Measurements from ENCODE around the gene ANKRD31.
"Not testable (repeated sequence)": the region's sequence is repeated elsewhere in the genome, so short reads cannot be mapped to it uniquely, and the experiment has no call there.

ANKRD31 gene

DNA sequence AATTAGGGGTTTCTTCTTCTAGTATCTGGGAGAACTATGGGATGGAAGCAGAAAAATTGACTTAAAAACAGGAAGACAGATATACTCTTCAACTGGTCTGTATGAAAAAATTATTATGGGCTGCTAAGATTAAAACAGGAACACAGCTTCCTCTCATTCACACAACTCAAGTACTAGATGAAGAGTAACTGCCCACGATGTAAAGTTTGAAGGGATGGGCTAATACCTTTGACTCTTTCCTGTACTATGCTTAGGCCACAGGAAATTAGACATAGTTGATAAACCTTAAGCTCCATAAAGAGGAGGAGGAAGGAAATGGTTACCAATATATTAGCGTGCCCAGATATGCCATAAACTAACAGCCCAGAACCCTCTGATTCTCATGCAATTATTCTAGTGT, 88.6 kb downstream of the ANKRD31 start:
- DNase-seq (ENCODE audit: low spot score) = no peak

DNA sequence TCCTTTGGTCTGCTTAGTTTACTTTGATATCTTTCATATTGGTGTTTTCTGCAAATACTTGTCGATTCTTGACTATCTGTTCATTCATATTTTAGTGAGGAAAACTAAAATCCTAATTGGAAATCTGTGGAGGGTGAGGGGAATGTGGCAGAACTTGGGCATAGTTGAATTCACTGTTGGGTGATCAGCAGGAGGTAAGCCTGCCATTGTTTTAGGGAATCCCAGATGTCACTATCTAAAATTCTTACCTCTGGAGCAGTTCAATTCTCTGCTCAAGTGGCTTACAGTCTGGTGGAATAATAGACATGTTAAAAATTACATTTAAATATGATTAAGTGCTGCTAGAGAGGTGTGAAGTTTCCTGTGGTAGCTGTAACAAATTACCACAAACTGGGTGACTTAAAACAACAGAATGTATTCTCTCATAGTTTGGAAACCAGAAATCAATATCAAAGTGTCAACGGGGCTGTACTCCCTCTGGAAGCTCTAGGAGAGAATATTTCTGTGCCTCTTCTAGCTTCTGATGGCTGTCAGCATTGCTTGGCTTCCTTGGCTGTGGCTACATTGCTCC, 94.0 kb downstream of the ANKRD31 start:
- DNase-seq (ENCODE audit: low spot score) = no peak

DNA sequence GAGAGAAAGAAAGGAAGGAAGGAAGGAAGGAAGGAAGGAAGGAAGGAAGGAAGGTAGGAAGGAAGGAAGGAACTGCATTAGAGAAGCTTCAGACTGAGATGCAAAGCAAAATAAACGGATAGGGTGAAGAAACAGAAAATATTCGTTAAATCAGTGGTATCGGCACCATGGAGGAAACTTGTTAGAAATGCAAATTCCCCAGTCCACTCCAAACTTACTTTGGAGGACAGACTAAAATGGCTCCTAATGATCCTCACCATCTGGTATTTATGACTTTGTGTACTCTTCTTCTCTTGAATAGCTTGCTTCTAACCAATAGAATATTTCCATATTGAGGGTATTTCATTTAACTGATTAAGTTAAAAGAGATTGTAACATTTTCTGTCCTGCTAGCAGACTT, 96.4 kb downstream of the ANKRD31 start:
- DNase-seq (ENCODE audit: low spot score) = no peak

DNA sequence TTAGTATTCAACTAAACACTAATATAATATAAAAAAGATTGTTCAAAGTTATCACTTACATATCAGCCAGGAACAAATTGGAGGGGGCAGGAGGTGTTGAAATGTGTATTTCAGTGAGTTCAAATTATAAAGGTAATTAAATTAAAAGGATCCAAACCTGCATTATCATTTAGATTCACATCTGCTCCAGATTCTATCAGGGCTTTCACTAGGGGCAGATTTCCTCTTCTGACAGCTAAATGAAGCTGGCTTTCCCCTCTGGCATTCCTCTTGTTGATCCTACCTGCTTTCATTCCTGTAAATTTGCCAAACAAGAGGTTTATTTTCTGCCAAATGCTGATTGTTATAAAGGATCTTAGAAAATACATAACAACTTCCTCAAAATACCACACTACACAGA, 98.0 kb downstream of the ANKRD31 start:
- no peak for DNase-seq (ENCODE audit: low spot score)

DNA sequence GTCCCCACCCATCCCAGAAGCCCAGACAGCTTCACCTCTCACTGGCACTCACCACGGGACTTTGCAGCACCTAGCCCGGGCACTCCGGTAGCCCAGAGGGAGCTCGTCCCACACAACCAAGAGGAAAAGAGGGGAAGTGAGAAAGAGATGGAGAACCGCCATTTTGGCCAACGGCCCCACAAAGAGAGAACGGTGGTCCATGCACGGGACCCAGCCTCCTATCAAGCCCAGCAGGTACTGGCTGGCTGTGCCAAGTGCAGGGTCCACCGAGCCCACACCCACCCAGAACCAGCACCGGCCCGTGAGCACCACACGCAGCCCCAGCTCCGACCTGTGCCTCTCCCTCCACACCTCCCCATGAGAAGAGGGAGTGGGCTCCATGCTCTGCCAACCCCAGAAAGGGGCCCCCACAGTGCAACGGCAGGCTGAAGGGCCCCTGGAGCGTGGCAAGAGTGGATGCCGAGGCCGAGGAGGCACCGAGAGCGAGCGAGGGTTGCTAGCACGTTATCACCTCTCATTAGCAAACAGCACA, 105.8 kb downstream of the ANKRD31 start:
- DNase-seq (ENCODE audit: low spot score) = no peak

DNA sequence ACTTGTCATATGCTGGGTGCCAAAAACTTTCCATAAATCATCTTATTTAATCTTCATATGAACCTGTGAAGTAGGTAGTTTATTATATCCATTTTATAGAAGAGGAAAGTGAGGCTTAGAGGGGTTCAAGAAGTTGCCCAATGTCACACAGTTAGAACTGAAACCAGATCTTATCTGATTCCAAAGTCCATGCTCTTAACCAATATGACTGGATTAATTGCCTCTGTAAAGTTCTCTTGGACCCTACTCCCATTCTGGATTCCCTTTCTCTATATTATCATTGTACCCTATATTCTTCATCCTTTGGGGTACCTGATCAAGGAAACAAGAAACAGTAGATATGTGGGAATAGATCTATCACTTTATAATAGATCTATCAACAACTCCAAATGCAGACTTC, 119.8 kb downstream of the ANKRD31 start:
- no peak for DNase-seq (ENCODE audit: low spot score)

DNA sequence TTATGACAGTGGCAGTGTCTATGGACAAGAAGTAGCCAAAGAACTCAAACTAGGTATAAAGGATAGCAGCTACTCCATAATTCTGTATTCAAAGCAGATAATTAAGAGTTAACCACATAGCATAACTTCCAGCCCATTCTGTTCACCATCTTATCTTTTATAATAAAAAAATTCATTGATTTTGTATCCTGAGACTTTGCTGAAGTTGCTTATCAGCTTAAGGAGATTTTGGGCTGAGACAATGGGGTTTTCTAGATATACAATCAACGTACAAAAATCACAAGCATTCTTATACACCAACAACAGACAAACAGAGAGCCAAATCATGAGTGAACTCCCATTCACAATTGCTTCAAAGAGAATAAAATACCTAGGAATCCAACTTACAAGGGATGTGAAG, 122.4 kb downstream of the ANKRD31 start:
- not testable (repeated sequence) for DNase-seq (ENCODE audit: low spot score)

DNA sequence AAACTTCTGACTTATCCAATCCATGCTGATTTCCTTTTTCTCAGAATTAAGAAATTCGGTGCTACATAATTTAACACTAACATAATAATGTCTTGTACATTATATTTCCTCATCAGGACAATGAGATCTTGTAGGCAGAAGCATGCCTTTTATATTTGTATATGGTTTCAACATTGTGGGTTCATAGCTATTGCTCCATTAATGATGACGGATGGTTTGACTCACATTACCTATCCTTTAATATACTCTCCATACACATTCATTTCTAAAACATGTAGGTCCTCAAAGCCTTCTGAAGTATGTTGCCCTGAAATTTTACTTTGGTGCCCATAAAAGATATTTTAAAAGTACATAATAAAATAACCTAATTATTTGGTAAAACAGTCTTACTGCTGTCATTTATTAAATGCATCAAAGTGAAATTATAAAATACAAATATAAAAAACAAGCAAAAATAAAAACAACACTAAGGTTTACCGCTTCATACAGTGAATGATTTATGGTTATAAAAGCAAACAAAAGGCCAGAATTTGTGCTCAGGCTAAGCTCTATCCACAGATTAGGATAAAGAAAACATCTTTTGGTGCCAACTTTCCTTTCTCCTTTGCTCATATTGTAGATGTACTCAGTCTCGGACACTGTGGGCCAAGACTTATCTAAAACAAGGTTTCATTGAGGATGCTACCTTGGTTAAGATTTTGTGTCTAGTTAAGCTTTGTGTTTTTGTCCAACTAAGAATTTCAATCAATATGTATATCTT, 123.1 kb downstream of the ANKRD31 start:
- DNase-seq (ENCODE audit: low spot score) = no peak

DNA sequence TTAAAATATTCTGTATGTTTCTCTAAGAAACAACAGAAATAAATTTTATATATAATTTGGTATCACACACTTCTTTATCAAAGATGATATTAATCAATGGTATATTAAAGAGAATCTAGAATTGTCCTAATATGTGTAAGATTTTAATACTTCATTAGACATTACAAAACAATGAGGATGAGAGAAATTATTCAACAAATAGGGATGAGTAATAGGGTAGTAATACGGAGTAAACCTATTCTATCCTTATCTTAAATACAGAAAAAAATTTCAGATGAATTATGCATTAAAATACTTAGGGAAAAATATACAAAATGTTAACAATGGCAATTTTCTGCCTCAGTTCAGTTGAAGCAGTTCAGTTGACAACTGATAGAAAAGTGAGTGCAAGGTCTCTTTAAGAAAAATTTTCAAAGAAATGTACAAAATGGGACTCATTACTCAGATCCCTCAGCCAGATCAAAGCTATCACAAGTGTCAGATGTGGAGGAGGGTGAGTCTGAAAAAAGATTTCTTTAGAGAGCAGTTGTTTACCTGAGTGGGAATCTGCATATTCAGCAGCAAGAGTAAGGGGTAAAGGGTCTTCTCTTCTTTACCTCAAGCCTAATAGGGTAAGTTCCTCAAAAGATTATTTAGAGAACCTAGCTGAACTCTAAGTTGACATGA, 127.6 kb downstream of the ANKRD31 start:
- no peak for DNase-seq (ENCODE audit: low spot score)

DNA sequence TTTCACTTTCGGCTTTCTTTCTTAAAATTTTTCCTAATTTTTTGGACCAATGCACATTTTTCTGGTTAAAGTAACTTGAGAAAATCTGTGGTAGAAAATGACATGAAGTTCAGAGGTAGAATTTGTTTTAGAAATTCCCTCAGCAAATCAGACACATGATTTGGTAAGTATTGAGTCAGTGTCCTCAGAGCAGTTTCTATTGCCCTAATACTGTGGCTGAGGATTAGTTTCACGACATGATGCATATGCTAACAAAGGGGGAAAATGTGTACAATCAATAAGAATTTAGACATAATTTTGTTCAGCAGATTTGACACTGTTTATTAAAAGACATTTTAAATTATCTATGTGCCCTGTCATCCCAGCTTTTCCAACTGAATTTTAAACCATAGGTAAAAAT, 128.2 kb downstream of the ANKRD31 start:
- no peak for DNase-seq (ENCODE audit: low spot score)

DNA sequence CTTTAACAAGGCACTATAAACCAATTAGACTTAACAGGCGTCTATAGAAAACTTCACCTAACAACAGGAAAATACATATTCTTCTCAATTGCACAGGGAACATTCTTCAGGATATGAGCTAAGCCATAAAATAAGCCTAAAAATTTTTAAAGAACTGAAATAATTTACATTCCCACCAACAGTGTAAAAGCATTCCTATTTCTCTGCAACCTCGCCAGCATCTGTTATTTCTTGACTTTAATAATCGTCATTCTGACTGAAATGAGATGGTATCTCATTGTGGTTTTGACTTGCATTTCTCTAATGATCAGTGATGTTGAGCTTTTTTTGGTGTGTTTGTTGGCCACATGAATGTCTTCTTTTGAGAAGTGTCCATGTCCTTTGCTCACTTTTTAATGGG, 140.7 kb downstream of the ANKRD31 start:
- not testable (repeated sequence) for DNase-seq (ENCODE audit: low spot score)

DNA sequence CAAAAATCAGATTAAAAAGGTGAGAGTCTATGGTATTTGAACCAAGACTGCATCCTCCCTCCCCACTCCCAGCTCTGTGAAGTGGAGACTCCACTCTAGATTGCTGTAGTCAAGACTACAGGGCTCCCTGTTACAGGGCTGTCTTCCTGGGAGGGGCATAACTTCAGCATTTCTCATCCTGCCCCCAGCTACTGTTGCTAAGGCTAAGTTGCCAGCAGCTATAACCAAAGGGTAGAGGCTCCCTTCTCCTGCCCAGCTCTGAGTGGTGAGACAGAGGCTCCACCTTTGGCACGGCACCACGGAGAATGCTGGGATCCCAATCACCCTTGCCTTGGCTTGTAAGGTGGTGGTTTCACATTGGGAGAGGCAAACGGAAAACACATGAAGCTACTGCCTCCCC, 145.1 kb downstream of the ANKRD31 start:
- DNase-seq (ENCODE audit: low spot score) = no peak

DNA sequence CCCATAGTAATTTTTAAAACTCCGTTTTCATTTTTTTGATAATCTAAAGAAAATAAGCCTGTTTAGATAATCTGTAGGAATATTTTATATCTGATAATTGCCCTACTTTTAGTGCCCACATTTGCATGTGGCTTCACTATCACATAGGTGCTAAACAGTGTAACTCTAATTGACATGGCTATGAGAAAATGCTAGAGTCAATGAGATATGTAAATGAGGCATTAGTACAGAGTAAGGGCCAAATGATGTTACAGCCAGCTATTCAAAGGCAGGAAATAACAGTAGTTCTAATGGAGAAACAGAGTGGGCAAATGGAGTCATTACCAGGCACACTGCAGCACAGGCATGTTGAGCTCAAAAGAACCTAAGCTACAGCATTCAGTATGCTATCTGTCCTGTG, 147.0 kb downstream of the ANKRD31 start:
- no peak for DNase-seq (ENCODE audit: low spot score)

DNA sequence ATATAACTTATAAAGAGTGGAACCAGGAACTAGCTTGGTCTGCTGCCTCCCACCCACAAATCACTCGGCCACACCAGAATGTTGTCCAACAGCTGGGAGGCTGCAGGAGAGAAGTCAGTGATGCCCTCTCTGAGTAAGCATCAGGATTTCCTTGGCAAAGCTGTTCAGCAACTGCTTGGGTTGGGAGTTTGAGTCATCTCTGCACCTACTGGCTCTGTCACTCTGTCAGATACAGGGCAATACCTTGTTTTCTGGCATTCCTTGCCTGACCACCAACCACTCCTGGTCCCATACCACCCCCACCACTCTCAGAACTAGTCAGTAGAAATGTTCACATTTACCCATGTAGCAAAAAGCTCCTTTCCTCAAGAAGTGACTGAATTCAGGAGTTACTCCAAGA, 147.5 kb downstream of the ANKRD31 start:
- DNase-seq (ENCODE audit: low spot score) = no peak

DNA sequence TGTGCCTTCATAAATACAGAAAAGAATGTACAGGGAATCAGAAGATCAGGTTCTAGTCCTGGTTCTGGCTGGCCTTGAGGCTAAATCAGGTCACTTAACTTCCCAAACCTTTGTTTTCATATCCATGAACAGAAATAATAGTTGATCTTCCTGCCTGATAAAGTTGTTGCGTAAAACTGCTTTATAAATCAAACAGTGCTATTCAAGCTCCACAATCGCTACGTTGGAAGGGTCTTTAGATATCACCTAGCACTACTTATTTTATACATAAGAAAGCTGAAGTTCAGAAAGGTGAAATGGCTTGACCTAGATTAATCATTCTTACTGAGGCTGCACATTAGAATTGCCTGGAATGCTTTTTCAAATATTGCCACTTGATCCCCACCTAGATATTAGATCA, 148.0 kb downstream of the ANKRD31 start:
- no peak for DNase-seq (ENCODE audit: low spot score)

DNA sequence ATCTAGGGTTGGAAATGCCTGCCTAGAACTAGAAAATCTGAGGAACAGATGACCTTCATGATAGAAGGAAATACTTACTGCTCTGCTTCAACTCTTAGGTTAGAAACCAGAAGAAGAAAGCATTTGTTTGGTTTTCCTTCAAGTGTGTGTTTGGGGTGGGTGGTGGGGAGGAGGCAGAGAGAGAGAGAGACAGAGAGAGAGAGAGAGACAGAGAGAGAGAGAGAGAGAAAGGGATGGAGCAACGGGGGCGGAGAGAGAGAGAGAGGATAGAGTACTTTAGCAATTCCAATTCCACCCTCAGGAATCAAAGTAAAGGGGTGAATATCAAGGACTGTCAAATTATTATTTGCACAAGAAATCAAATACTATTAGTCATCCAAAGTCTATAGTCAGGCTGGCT, 155.2 kb downstream of the ANKRD31 start:
- DNase-seq (ENCODE audit: low spot score) = no peak

DNA sequence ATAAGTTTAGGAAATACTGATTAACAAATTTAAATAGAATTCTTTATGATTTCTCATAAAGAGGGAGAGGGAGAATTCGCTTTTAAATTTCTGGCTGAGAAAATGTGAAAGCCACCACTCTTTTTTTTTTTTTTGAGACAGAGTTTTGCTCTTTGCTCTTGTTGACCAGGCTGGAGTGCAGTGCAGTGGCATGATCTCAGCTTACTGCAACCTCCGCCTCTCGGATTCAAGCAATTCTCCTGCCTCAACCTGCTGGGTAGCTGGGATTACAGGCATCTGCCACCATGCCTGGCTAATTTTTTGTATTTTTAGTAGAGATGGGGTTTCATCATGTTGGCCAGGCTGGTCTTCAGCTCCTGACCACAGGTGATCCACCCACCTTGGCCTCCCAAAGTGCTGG, 157.3 kb downstream of the ANKRD31 start:
- not testable (repeated sequence) for DNase-seq (ENCODE audit: low spot score)

DNA sequence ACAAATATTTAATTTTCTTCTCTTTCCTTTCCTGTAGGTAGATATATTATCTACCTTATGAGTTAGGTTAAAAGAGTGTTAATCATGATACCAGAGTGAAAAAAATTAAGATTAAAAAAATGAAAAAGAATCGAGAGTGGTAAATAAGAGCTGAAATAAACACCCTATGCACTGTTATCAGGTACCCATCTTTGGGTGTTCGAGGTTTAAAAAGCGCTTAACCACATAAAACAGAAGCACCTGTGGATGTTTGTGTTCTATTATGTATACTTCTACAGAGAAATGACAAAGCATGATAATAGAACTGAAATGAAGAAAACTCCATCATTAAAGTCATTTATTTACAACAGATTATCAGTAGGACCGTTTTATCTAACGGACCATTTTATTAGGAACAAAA, 158.7 kb downstream of the ANKRD31 start:
- no peak for DNase-seq (ENCODE audit: low spot score)

DNA sequence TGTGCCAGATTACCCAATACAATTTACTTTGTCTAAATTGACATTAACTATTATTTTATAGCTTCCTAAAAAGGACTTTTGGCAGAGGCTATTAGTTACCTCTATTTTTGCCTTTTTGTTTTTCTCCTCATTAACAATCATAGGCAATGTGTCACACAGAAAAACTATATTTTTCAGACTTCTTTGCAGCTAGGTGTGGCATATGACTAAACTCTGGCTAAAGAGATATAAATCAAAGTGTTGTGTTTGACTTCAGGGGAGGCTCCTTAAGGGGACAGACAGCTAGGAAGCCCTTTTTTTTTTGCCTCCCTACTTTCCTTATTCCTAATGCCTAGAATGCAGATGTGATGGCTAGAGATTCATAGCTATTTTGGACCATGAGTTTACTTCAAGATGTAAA, 164.6 kb downstream of the ANKRD31 start:
- no peak for DNase-seq (ENCODE audit: low spot score)

DNA sequence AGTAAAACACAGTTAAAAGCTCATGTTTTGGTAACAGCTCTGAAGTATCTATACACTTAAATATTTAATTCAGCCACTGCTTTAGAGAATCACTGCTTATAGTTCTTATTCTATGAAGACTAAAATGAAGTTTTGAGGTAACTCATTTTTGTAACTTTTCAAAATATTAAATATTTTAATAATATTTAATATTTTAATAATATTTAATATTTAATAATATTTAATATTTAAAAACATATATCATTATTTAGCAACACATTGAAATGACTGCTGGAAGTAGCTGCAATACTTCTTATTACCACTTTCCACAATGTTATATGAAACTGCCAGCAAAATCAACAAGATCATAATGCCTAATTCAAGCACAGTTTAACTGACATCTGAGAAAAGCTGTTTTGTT, 165.6 kb downstream of the ANKRD31 start:
- no peak for DNase-seq (ENCODE audit: low spot score)

DNA sequence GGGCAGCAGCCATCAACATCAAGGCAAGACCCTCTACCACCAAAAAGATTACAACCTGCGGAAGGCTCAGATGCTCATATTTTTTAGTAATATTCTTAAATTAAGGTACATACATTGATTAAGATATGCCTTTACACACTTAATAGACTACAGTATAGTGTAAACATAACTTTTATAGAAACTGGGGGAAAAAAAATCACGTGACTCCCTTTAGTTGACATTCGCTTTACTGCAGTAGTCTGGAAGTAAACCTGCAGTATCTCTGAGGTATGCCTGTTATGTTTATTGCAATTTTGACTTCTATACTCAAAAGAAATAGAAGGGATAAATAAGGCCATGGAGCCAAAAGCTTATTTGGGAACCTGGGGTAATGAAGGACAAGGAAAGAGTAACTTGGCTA, 169.2 kb downstream of the ANKRD31 start:
- DNase-seq (ENCODE audit: low spot score) = no peak

DNA sequence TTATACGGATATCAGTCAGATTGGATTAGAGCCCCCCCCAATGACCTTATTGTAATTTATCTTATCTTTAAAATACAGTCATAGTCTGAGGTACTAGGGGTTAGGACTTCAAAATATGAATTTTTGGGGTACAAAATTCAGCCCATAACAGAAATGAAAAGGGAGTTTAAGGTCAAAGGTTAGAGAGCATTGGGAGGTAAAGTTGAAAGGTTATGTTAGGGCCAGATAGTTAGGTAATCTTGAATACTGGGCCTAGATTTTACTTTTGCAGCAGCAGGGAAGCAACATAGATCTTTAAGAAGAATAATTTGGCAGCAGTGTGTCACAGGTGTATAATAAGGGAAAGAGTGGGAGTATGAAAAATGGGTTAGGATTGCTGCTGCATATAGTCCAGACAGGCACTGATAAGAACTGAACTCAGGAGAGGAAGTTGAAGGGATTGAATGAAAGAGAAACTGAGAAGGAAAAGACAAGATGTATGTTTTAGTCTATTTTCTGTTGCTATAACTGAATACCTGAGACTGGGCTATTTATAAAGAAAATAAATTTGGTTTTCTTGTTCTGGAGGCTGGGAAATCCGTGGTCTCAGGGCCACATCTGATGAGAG, 173.7 kb downstream of the ANKRD31 start:
- DNase-seq (ENCODE audit: low spot score) = no peak
